GM23338 (cell line): ENCODE data around the gene MIER1. TPM values are rescaled to one million over a fixed set of nuclear protein-coding genes. Genes with fewer than 3 reads are reported as not detected.
A peak's percentile ranks its signal among the peaks of the same experiment; 100 is the strongest.

ENCODE experiments used
- ATAC-seq: fragments of 200-7000 bp; cut with Tn5 transposase; 3 replicates; pipeline ENCODE4 v1.9.1; 2020
- DNase-seq: peaks from one replicate; pipeline ENCODE4 v3.0.0-alpha.2; 2015; ENCODE audit warnings: low spot score
- H2AFZ ChIP-seq: fragments of 200-600 bp; sonication (generic); 2 replicates; pipeline ENCODE4 v1.8.0; 2016; ENCODE audit warnings: antibody characterized with exemption, mild to moderate bottlenecking, moderate library complexity
- H3F3A ChIP-seq: fragments of 200-600 bp; sonication (generic); replicated peaks from 2 replicates; pipeline ENCODE4 v1.8.0; 2017; ENCODE audit warnings: antibody characterized with exemption, mixed run types, low read depth
- H3K27ac ChIP-seq: fragments of 200-600 bp; sonication (generic); 2 replicates; pipeline ENCODE4 v1.6.1; 2016; ENCODE audit warnings: low read depth
- H3K27me3 ChIP-seq: fragments of 200-600 bp; sonication (generic); 2 replicates; pipeline ENCODE4 v1.8.0; 2016; ENCODE audit warnings: mild to moderate bottlenecking, mixed run types, moderate library complexity; ENCODE audit not compliant: insufficient read depth
- H3K36me3 ChIP-seq: fragments of 200-600 bp; sonication (generic); 2 replicates; pipeline ENCODE4 v1.8.0; 2016; ENCODE audit warnings: mild to moderate bottlenecking; ENCODE audit not compliant: insufficient read depth
- H3K4me1 ChIP-seq: fragments of 200-600 bp; sonication (generic); 2 replicates; pipeline ENCODE4 v1.8.0; 2016; ENCODE audit warnings: mild to moderate bottlenecking, moderate library complexity; ENCODE audit not compliant: insufficient read depth
- H3K4me2 ChIP-seq: fragments of 200-600 bp; sonication (generic); 2 replicates; pipeline ENCODE4 v1.7.1; 2017; ENCODE audit warnings: mixed run types
- H3K4me3 ChIP-seq: fragments of 200-600 bp; sonication (generic); 2 replicates; pipeline ENCODE4 v1.6.1; 2016; ENCODE audit warnings: mixed run types
- H3K79me2 ChIP-seq: fragments of 200-600 bp; sonication (generic); replicated peaks from 2 replicates; pipeline ENCODE4 v1.8.0; 2017; ENCODE audit warnings: mild to moderate bottlenecking; ENCODE audit not compliant: insufficient read depth
- H3K9me2 ChIP-seq: fragments of 200-600 bp; sonication (generic); 2 replicates; pipeline ENCODE4 v1.8.0; 2017; ENCODE audit not compliant: insufficient read depth
- H4K20me1 ChIP-seq: fragments of 200-600 bp; sonication (generic); replicated peaks from 2 replicates; pipeline ENCODE4 v1.8.0; 2017; ENCODE audit warnings: mild to moderate bottlenecking; ENCODE audit not compliant: insufficient read depth
- H3K27ac Mint-ChIP-seq: 2 replicates; pipeline ENCODE4 v1.8.0; 2020; ENCODE audit warnings: inconsistent platforms, mild to moderate bottlenecking, moderate library complexity, mixed read lengths
- H3K27me3 Mint-ChIP-seq: 3 replicates; pipeline ENCODE4 v1.8.0; 2022; ENCODE audit warnings: low read depth, mild to moderate bottlenecking, moderate library complexity, mixed read lengths, inconsistent platforms; ENCODE audit not compliant: insufficient read depth, poor library complexity
- H3K36me3 Mint-ChIP-seq: 3 replicates; pipeline ENCODE4 v1.8.0; 2021; ENCODE audit warnings: low read depth, mild to moderate bottlenecking, inconsistent platforms, moderate library complexity, mixed read lengths
- H3K4me1 Mint-ChIP-seq: 3 replicates; pipeline ENCODE4 v1.8.0; 2020; ENCODE audit warnings: mild to moderate bottlenecking, inconsistent platforms, mixed read lengths
- H3K4me3 Mint-ChIP-seq: 3 replicates; pipeline ENCODE4 v1.8.0; 2021; ENCODE audit warnings: moderate library complexity, mild to moderate bottlenecking, inconsistent platforms, mixed read lengths
- H3K9me3 Mint-ChIP-seq: 3 replicates; pipeline ENCODE4 v1.8.0; 2020; ENCODE audit warnings: moderate library complexity, mild to moderate bottlenecking, inconsistent platforms, mixed read lengths
- EZH2phosphoT487 ChIP-seq: fragments of 200-600 bp; sonication (generic); IDR thresholded peaks from one replicate; pipeline ENCODE4 v1.8.1; 2018; ENCODE audit warnings: antibody characterized with exemption; ENCODE audit not compliant: unreplicated experiment
- POLR2AphosphoS5 ChIP-seq: IDR thresholded peaks from 2 replicates; pipeline ENCODE4 v1.6.1; 2016; ENCODE audit warnings: antibody characterized with exemption, low read depth
- STAT1 ChIP-seq: IDR thresholded peaks from one replicate; pipeline ENCODE4 v1.6.1; 2016; ENCODE audit warnings: antibody characterized with exemption; ENCODE audit not compliant: unreplicated experiment
- polyA plus RNA-seq: library from polyadenylated mRNA; unstranded; fragments of >200 nt; fragmentation: Nextera tagmentation; extraction: Ambion mirVana; gene quantifications from 2 replicates; pipeline ENCODE4 v1.2.1, GENCODE V29; 2016
- total RNA-seq: library from RNA; depleted of rRNA; stranded (reverse); fragments of >200 nt; shearing (Covaris generic); gene quantifications from 2 replicates; pipeline ENCODE4 v1.2.3, GENCODE V29; 2014
- TF ChIP-seq, protein P1 (sequence below): IDR thresholded peaks from one replicate; pipeline ENCODE4 v1.6.1; 2018; ENCODE audit warnings: antibody characterized with exemption; ENCODE audit not compliant: unreplicated experiment
- TF ChIP-seq, protein P2 (sequence below): fragments of 250-450 bp; sonication (Bioruptor Pico); IDR thresholded peaks from 2 replicates; pipeline ENCODE4 v1.5.0; 2020; ENCODE audit warnings: mild to moderate bottlenecking, moderate library complexity
- TF ChIP-seq, protein P3 (sequence below): IDR thresholded peaks from 2 replicates; pipeline ENCODE4 v1.6.1; 2016; ENCODE audit warnings: antibody characterized with exemption

MIER1 gene
- total and polyA plus RNA-seq, 2 experiments from 2014 or later: 38.2 to 72.8 TPM

DNA sequence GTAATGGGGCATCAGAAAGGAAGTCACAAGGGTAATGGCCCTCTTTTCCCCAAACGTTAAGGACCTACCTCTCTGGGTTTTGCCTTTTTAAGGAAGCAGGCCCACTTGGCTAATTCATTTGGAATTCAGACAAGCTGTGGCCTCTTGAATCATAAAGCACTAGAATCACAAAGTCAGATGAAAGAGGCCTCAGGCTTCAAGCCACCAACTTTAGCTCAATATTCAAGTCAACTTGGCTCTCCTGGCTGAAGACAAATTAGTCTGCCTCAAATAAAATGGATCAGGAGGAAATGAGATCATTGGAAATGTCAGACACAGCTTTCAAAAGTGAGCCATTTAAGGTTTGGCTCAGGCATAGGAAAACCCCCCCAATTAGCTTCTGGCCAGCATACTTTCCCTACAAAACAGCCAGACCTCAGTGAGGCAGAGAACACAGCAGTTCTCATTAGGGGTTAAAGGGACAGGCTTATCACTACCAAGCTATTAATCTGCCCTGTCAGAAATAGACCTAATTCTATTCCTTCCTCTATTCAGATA lies 94.9 kb downstream of the MIER1 start:
- H3K36me3 Mint-ChIP-seq: no peaks in the 10 kb centered on the region
- DNase-seq (peak; percentile 74), ATAC-seq (peak; percentile 87)
- Histone ChIP-seq H3K36me3 (no peaks in the 10 kb centered on the region), H3K4me1 (peaks cover 15% of the 10 kb centered on the region), H2AFZ (no peak overlapping the region), H3K9me2 (no peaks in the 10 kb centered on the region), H3F3A (no peaks in the 10 kb centered on the region), H3K4me2 (0 out of 2 replicates have a peak overlapping the region, but pooled peaks have one; percentile 34), H3K79me2 (no peaks in the 10 kb centered on the region), H3K4me3 (no peak overlapping the region), H3K27ac (no peak overlapping the region), H3K27me3 (peaks cover 39% of the 10 kb centered on the region), H4K20me1 (peaks cover 5% of the 10 kb centered on the region; the same call in 1 of the 2 replicates)
- H3K4me3 Mint-ChIP-seq: no peak overlapping the region
- TF ChIP-seq EZH2phosphoT487: no peak
- TF ChIP-seq POLR2AphosphoS5: 0 out of 2 replicates have a peak, but pooled peaks have one; percentile 28
- TF ChIP-seq, protein P1, sequence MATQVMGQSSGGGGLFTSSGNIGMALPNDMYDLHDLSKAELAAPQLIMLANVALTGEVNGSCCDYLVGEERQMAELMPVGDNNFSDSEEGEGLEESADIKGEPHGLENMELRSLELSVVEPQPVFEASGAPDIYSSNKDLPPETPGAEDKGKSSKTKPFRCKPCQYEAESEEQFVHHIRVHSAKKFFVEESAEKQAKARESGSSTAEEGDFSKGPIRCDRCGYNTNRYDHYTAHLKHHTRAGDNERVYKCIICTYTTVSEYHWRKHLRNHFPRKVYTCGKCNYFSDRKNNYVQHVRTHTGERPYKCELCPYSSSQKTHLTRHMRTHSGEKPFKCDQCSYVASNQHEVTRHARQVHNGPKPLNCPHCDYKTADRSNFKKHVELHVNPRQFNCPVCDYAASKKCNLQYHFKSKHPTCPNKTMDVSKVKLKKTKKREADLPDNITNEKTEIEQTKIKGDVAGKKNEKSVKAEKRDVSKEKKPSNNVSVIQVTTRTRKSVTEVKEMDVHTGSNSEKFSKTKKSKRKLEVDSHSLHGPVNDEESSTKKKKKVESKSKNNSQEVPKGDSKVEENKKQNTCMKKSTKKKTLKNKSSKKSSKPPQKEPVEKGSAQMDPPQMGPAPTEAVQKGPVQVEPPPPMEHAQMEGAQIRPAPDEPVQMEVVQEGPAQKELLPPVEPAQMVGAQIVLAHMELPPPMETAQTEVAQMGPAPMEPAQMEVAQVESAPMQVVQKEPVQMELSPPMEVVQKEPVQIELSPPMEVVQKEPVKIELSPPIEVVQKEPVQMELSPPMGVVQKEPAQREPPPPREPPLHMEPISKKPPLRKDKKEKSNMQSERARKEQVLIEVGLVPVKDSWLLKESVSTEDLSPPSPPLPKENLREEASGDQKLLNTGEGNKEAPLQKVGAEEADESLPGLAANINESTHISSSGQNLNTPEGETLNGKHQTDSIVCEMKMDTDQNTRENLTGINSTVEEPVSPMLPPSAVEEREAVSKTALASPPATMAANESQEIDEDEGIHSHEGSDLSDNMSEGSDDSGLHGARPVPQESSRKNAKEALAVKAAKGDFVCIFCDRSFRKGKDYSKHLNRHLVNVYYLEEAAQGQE: no peak
- no peak for TF ChIP-seq STAT1
- TF ChIP-seq, protein P2, sequence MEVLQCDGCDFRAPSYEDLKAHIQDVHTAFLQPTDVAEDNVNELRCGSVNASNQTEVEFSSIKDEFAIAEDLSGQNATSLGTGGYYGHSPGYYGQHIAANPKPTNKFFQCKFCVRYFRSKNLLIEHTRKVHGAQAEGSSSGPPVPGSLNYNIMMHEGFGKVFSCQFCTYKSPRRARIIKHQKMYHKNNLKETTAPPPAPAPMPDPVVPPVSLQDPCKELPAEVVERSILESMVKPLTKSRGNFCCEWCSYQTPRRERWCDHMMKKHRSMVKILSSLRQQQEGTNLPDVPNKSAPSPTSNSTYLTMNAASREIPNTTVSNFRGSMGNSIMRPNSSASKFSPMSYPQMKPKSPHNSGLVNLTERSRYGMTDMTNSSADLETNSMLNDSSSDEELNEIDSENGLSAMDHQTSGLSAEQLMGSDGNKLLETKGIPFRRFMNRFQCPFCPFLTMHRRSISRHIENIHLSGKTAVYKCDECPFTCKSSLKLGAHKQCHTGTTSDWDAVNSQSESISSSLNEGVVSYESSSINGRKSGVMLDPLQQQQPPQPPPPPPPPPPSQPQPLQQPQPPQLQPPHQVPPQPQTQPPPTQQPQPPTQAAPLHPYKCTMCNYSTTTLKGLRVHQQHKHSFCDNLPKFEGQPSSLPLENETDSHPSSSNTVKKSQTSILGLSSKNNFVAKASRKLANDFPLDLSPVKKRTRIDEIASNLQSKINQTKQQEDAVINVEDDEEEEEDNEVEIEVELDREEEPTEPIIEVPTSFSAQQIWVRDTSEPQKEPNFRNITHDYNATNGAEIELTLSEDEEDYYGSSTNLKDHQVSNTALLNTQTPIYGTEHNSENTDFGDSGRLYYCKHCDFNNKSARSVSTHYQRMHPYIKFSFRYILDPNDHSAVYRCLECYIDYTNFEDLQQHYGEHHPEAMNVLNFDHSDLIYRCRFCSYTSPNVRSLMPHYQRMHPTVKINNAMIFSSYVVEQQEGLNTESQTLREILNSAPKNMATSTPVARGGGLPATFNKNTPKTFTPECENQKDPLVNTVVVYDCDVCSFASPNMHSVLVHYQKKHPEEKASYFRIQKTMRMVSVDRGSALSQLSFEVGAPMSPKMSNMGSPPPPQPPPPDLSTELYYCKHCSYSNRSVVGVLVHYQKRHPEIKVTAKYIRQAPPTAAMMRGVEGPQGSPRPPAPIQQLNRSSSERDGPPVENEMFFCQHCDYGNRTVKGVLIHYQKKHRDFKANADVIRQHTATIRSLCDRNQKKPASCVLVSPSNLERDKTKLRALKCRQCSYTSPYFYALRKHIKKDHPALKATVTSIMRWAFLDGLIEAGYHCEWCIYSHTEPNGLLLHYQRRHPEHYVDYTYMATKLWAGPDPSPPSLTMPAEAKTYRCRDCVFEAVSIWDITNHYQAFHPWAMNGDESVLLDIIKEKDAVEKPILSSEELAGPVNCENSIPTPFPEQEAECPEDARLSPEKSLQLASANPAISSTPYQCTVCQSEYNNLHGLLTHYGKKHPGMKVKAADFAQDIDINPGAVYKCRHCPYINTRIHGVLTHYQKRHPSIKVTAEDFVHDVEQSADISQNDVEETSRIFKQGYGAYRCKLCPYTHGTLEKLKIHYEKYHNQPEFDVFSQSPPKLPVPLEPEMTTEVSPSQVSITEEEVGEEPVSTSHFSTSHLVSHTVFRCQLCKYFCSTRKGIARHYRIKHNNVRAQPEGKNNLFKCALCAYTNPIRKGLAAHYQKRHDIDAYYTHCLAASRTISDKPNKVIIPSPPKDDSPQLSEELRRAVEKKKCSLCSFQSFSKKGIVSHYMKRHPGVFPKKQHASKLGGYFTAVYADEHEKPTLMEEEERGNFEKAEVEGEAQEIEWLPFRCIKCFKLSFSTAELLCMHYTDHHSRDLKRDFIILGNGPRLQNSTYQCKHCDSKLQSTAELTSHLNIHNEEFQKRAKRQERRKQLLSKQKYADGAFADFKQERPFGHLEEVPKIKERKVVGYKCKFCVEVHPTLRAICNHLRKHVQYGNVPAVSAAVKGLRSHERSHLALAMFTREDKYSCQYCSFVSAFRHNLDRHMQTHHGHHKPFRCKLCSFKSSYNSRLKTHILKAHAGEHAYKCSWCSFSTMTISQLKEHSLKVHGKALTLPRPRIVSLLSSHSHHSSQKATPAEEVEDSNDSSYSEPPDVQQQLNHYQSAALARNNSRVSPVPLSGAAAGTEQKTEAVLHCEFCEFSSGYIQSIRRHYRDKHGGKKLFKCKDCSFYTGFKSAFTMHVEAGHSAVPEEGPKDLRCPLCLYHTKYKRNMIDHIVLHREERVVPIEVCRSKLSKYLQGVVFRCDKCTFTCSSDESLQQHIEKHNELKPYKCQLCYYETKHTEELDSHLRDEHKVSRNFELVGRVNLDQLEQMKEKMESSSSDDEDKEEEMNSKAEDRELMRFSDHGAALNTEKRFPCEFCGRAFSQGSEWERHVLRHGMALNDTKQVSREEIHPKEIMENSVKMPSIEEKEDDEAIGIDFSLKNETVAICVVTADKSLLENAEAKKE (CRISPR knock-in tag): peak; percentile 23; the same call in 1 of the 2 replicates
- TF ChIP-seq, protein P3, sequence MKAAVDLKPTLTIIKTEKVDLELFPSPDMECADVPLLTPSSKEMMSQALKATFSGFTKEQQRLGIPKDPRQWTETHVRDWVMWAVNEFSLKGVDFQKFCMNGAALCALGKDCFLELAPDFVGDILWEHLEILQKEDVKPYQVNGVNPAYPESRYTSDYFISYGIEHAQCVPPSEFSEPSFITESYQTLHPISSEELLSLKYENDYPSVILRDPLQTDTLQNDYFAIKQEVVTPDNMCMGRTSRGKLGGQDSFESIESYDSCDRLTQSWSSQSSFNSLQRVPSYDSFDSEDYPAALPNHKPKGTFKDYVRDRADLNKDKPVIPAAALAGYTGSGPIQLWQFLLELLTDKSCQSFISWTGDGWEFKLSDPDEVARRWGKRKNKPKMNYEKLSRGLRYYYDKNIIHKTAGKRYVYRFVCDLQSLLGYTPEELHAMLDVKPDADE: no peak
- peaks cover 7% of the 10 kb centered on the region for H3K27me3 Mint-ChIP-seq
- H3K9me3 Mint-ChIP-seq: no peaks in the 10 kb centered on the region
- peaks cover 26% of the 10 kb centered on the region for H3K4me1 Mint-ChIP-seq
- no peak overlapping the region for H3K27ac Mint-ChIP-seq
